A549 treated with GW870086 at 1 μM for 4 hours (cell line): ENCODE measurements around the gene BCAS1. TPM values are rescaled to one million over a fixed set of nuclear protein-coding genes. Genes with fewer than 3 reads are reported as not detected.

Experiments
- total RNA-seq: library from RNA; stranded (reverse); fragments of 200-300 nt; extraction: Qiagen RNA extraction; gene quantifications from 5 replicates; pipeline ENCODE4 v1.2.3, GENCODE V29; 2022; ENCODE audit warnings: low read depth

BCAS1 gene
- total RNA-seq = 0.37 to 0.50 TPM (median 0.39 TPM) in 5 replicates

GRCh38 chr20:54070187-54070987 lies at the start of gene BCAS1:
TSS of gene BCAS1 (minus strand) at chr20:54070594. CDS start at chr20:54058718, 11,876 bp downstream.

Other genes with a start within 250 kb of the BCAS1 start
- gene CYP24A1, start 103.4 kb upstream of the BCAS1 start, total RNA-seq = 85.5 to 193 TPM (median 162 TPM) in 5 replicates
- 41.5 to 62.2 TPM (median 49.2 TPM) in 5 replicates for gene PFDN4, start 137.5 kb upstream of the BCAS1 start, total RNA-seq